HAP-1 (cell line): ENCODE measurements around the gene PLEKHG4B.
"Not testable (repeated sequence)": the region's sequence is repeated elsewhere in the genome, so short reads cannot be mapped to it uniquely, and the experiment has no call there.

Experiments used
- DNase-seq, 2 experiments: peaks; one replicate each; pipeline ENCODE4 v3.0.0-alpha.2; 2016 to 2020; ENCODE audit warnings: low spot score in 2 of 2
- H3K27me3 ChIP-seq: fragments of 250-450 bp; sonication (Bioruptor Pico); 2 replicates; pipeline ENCODE4 v1.5.1; 2020; ENCODE audit warnings: low read depth, mild to moderate bottlenecking, moderate library complexity
- H3K36me3 ChIP-seq: fragments of 250-450 bp; sonication (Bioruptor Pico); replicated peaks from 2 replicates; pipeline ENCODE4 v1.5.1; 2020; ENCODE audit warnings: mild to moderate bottlenecking
- H3K4me1 ChIP-seq: fragments of 250-450 bp; sonication (Bioruptor Pico); 2 replicates; pipeline ENCODE4 v1.5.1; 2020; ENCODE audit warnings: mild to moderate bottlenecking
- H3K4me3 ChIP-seq: fragments of 250-450 bp; sonication (Bioruptor Pico); 2 replicates; pipeline ENCODE4 v1.5.1; 2020; ENCODE audit warnings: mild to moderate bottlenecking, moderate library complexity
- H3K9me3 ChIP-seq: fragments of 250-450 bp; sonication (Bioruptor Pico); 2 replicates; pipeline ENCODE4 v1.5.1; 2020; ENCODE audit warnings: mild to moderate bottlenecking, moderate library complexity
- in situ Hi-C: fragments of 300-500 bp; cut with MboI; formaldehyde crosslinking; loops from 3 replicates; pipeline ENCODE4 v1.14.3; 2020; ENCODE audit warnings: low sequenced_read_pairs, inconsistent platforms, mixed read lengths

The PLEKHG4B gene

GRCh38 chr5:222951-223715 is 131.2 kb downstream of the PLEKHG4B start:
- not testable (repeated sequence) for DNase-seq

GRCh38 chr5:223791-224190 is 131.8 kb downstream of the PLEKHG4B start:
- no peak for DNase-seq
- H3K4me3 ChIP-seq, result no peak overlapping the region
- no peaks in the 10 kb centered on the region for H3K9me3 ChIP-seq
- peaks cover 11% of the 10 kb centered on the region for H3K4me1 ChIP-seq
- H3K36me3 ChIP-seq, result peaks cover 46% of the 10 kb centered on the region
- H3K27me3 ChIP-seq, result no peaks in the 10 kb centered on the region
- in situ Hi-C loops, result no loop called here

More at GRCh38 chr5:222951-223715, 131.2 kb downstream of the PLEKHG4B start:
- H3K4me3 ChIP-seq, H3K9me3 ChIP-seq, in situ Hi-C loops, H3K27me3 ChIP-seq: not testable (repeated sequence)
- H3K4me1 ChIP-seq, result peaks cover 11% of the 10 kb centered on the region
- H3K36me3 ChIP-seq, result peaks cover 41% of the 10 kb centered on the region

GRCh38 chr5:225334-225733 is 133.4 kb downstream of the PLEKHG4B start:
- DNase-seq, result no peak
- Histone ChIP-seq H3K4me3 (no peak overlapping the region), H3K9me3 (no peaks in the 10 kb centered on the region), H3K4me1 (peaks cover 10% of the 10 kb centered on the region), H3K36me3 (peaks cover 57% of the 10 kb centered on the region), H3K27me3 (no peaks in the 10 kb centered on the region)
- in situ Hi-C loops, result no loop called here

GRCh38 chr5:227375-227774 is 135.4 kb downstream of the PLEKHG4B start:
- H3K4me3 ChIP-seq, DNase-seq, in situ Hi-C loops, H3K4me1 ChIP-seq, H3K27me3 ChIP-seq, H3K9me3 ChIP-seq: not testable (repeated sequence)
- peaks cover 61% of the 10 kb centered on the region for H3K36me3 ChIP-seq

GRCh38 chr5:228886-229285 is 136.9 kb downstream of the PLEKHG4B start:
- in situ Hi-C loops, result no loop called here
- DNase-seq, result no peak
- Histone ChIP-seq H3K4me3 (no peak overlapping the region), H3K9me3 (no peaks in the 10 kb centered on the region), H3K4me1 (no peaks in the 10 kb centered on the region), H3K27me3 (no peaks in the 10 kb centered on the region), H3K36me3 (peaks cover 67% of the 10 kb centered on the region)

GRCh38 chr5:230711-231110 is 138.7 kb downstream of the PLEKHG4B start:
- Histone ChIP-seq H3K9me3 (no peaks in the 10 kb centered on the region), H3K4me1 (no peaks in the 10 kb centered on the region), H3K27me3 (no peaks in the 10 kb centered on the region), H3K36me3 (peaks cover 65% of the 10 kb centered on the region), H3K4me3 (no peak overlapping the region)
- in situ Hi-C loops, result no loop called here
- DNase-seq, result no peak

GRCh38 chr5:231661-232060 is 139.7 kb downstream of the PLEKHG4B start:
- Histone ChIP-seq H3K4me1 (no peaks in the 10 kb centered on the region), H3K9me3 (no peaks in the 10 kb centered on the region), H3K4me3 (no peak overlapping the region), H3K36me3 (peaks cover 59% of the 10 kb centered on the region), H3K27me3 (no peaks in the 10 kb centered on the region)
- DNase-seq, result no peak
- in situ Hi-C loops, result no loop called here

GRCh38 chr5:233426-233825 is 141.5 kb downstream of the PLEKHG4B start:
- in situ Hi-C loops, H3K27me3 ChIP-seq, H3K9me3 ChIP-seq, H3K4me1 ChIP-seq, DNase-seq, H3K4me3 ChIP-seq: not testable (repeated sequence)
- peaks cover 50% of the 10 kb centered on the region for H3K36me3 ChIP-seq

- H3K9me3 ChIP-seq, result no peaks in the 10 kb centered on the region
- DNase-seq, result no peak
- no peak overlapping the region for H3K4me3 ChIP-seq
- H3K36me3 ChIP-seq, result peaks cover 49% of the 10 kb centered on the region
- no peaks in the 10 kb centered on the region for H3K4me1 ChIP-seq
- in situ Hi-C loops, result no loop called here
- H3K27me3 ChIP-seq, result no peaks in the 10 kb centered on the region
Measured at GRCh38 chr5:234450-234849, 142.5 kb downstream of the PLEKHG4B start.

GRCh38 chr5:235527-235926 is 143.6 kb downstream of the PLEKHG4B start:
- H3K9me3 ChIP-seq, H3K27me3 ChIP-seq, DNase-seq, H3K4me3 ChIP-seq, in situ Hi-C loops, H3K4me1 ChIP-seq: not testable (repeated sequence)
- H3K36me3 ChIP-seq, result peaks cover 51% of the 10 kb centered on the region

- H3K4me3 ChIP-seq, H3K27me3 ChIP-seq, H3K4me1 ChIP-seq, H3K9me3 ChIP-seq, DNase-seq, in situ Hi-C loops: not testable (repeated sequence)
- peaks cover 67% of the 10 kb centered on the region for H3K36me3 ChIP-seq
Measured at GRCh38 chr5:237931-238330, 146.0 kb downstream of the PLEKHG4B start.
